Measurements from ENCODE around the gene MAP3K5.
"Not testable (repeated sequence)": the region's sequence is repeated elsewhere in the genome, so short reads cannot be mapped to it uniquely, and the experiment has no call there.

MAP3K5 gene

DNA sequence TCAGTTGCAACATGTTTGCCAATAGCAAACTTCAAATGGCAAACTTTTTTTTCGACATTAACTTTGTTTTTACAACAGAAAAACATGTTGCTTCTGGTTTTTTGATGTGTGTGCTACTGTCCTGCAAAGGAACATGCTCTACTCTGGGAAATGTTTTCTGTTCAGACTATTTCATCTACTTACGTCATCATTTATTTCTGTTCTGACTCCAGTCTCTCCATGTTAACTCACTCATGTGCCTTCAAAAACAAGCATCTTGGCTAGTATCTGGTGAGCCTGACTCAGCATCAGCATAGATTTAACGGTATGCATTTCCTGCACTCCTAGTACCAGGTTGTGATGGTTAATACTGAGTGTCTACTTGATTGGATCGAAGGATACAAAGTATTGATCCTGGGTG is 206.0 kb downstream of the MAP3K5 start:
- ATAC-seq: peak; percentile 85
- TF ChIP-seq SNAI2 (CRISPR knock-in tag; IDR thresholded peaks at IDR 0.05) (peak; percentile 48; the same call in 1 of the 2 replicates), OSR1 (CRISPR knock-in tag; IDR thresholded peaks at IDR 0.05) (no peak)

DNA sequence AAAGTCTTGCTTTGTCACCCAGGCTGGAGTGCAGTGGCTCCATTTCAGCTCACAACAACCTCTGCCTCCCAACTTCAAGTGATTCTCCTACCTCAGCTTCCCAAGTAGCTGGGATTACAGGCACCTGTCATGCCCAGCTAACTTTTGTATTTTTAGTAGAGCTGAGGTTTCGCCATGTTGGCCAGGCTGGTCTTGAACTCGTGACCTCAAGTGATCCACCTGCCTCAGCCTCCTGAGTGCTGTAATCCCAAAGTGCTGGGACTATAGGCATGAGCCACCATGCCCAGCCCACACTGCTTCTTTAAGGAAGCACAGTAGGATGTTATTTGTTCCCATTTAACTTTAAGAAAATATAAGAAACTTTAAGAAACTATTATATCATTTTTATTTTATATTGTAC is 206.8 kb downstream of the MAP3K5 start:
- not testable (repeated sequence) for ATAC-seq

DNA sequence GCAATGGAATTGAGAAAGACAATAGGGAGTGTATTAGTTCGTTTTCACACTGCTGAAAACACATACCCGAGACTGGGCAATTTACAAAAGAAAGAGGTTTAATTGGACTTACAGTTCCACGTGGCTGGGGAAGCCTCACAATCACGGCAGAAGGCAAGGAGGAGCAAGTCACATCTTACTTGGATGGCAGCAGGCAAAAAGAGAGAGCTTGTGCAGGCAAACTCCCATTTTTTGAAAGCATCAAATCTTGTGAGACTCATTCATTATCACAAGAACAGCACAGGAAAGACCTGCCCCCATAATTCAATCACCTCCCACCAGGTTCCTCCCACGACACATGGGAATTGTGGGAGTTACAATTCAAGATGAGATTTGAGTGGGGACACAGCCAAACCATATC is 208.0 kb downstream of the MAP3K5 start:
- ATAC-seq: not testable (repeated sequence)

DNA sequence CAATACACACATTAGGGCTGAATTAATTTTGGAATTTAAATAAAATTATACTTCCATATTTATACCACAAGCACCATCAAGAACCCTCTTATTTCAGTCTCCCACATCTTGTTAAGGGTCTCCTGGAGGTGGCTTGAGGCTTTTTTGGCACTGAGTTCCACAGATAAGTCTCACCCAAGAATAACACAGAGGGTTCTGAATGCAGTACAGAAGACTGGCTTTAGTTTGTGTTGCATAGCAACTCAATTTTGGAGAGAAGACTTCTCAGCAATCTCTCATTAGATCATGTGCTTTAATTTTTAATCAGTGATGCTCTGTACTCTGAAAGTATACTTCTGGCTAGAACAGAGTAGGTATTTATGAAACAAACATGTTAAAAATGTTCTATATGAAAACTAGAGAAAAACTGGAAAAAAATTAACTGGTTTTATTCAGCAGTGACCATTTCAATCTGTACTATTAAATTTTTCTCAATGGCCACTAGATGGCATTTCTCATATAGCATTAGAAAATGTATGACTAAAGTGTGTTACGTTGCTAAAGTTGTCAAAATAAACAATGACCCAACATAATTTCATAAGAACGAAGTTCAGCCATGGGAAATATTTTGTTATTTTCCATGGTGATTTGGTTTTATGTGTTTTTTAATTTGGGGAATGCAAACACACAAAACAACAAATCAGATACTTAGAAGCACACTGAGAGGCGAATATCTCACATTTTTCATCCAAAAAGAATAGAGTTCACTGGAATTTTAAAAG is 209.4 kb downstream of the MAP3K5 start:
- TF ChIP-seq, protein P1, sequence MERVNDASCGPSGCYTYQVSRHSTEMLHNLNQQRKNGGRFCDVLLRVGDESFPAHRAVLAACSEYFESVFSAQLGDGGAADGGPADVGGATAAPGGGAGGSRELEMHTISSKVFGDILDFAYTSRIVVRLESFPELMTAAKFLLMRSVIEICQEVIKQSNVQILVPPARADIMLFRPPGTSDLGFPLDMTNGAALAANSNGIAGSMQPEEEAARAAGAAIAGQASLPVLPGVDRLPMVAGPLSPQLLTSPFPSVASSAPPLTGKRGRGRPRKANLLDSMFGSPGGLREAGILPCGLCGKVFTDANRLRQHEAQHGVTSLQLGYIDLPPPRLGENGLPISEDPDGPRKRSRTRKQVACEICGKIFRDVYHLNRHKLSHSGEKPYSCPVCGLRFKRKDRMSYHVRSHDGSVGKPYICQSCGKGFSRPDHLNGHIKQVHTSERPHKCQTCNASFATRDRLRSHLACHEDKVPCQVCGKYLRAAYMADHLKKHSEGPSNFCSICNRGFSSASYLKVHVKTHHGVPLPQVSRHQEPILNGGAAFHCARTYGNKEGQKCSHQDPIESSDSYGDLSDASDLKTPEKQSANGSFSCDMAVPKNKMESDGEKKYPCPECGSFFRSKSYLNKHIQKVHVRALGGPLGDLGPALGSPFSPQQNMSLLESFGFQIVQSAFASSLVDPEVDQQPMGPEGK (CRISPR knock-in tag; IDR thresholded peaks at IDR 0.05; ENCODE audit: borderline replicate concordance): no peak
- TF ChIP-seq PPARA (CRISPR knock-in tag; IDR thresholded peaks at IDR 0.05; ENCODE audit: borderline replicate concordance) (no peak), CSDC2 (CRISPR knock-in tag; IDR thresholded peaks at IDR 0.05) (no peak), ZNF8 (CRISPR knock-in tag; IDR thresholded peaks at IDR 0.05) (no peak), ZNF565 (CRISPR knock-in tag; conservative IDR thresholded peaks at IDR 0.05; ENCODE audit: low read depth) (no peak), ESRRG (CRISPR knock-in tag; IDR thresholded peaks at IDR 0.05) (no peak), OSR1 (CRISPR knock-in tag; IDR thresholded peaks at IDR 0.05) (no peak)
- TF ChIP-seq, protein P2, sequence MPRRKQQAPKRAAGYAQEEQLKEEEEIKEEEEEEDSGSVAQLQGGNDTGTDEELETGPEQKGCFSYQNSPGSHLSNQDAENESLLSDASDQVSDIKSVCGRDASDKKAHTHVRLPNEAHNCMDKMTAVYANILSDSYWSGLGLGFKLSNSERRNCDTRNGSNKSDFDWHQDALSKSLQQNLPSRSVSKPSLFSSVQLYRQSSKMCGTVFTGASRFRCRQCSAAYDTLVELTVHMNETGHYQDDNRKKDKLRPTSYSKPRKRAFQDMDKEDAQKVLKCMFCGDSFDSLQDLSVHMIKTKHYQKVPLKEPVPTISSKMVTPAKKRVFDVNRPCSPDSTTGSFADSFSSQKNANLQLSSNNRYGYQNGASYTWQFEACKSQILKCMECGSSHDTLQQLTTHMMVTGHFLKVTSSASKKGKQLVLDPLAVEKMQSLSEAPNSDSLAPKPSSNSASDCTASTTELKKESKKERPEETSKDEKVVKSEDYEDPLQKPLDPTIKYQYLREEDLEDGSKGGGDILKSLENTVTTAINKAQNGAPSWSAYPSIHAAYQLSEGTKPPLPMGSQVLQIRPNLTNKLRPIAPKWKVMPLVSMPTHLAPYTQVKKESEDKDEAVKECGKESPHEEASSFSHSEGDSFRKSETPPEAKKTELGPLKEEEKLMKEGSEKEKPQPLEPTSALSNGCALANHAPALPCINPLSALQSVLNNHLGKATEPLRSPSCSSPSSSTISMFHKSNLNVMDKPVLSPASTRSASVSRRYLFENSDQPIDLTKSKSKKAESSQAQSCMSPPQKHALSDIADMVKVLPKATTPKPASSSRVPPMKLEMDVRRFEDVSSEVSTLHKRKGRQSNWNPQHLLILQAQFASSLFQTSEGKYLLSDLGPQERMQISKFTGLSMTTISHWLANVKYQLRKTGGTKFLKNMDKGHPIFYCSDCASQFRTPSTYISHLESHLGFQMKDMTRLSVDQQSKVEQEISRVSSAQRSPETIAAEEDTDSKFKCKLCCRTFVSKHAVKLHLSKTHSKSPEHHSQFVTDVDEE (CRISPR knock-in tag; IDR thresholded peaks at IDR 0.05): no peak
- TF ChIP-seq, protein P3, sequence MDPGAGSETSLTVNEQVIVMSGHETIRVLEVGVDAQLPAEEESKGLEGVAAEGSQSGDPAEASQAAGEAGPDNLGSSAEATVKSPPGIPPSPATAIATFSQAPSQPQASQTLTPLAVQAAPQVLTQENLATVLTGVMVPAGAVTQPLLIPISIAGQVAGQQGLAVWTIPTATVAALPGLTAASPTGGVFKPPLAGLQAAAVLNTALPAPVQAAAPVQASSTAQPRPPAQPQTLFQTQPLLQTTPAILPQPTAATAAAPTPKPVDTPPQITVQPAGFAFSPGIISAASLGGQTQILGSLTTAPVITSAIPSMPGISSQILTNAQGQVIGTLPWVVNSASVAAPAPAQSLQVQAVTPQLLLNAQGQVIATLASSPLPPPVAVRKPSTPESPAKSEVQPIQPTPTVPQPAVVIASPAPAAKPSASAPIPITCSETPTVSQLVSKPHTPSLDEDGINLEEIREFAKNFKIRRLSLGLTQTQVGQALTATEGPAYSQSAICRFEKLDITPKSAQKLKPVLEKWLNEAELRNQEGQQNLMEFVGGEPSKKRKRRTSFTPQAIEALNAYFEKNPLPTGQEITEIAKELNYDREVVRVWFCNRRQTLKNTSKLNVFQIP (CRISPR knock-in tag; IDR thresholded peaks at IDR 0.05; ENCODE audit: borderline replicate concordance, low read depth): no peak
- ATAC-seq: peak; percentile 87

DNA sequence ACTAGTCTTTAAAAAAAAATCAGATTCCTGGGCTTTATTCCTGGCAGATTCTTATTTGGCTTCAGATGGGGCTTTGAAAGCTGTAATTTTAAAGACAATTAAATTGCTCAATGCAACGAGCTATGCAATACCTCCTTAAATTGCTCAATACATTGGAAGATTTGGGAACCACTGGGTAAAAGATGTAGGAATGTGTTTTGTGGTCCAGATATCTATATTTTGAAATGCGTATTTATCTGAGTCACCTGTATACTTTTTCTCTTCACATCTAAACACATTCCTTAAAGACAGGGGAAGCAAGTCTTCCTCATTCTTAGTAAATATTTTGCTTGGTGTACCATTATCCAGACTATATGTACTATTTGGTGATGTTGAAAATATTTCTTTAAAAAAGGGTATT is 212.5 kb downstream of the MAP3K5 start:
- ATAC-seq: no peak
- TF ChIP-seq ZNF70 (CRISPR knock-in tag; IDR thresholded peaks at IDR 0.05) (no peak), ESRRG (CRISPR knock-in tag; IDR thresholded peaks at IDR 0.05) (no peak), ZNF565 (CRISPR knock-in tag; conservative IDR thresholded peaks at IDR 0.05; ENCODE audit: low read depth) (no peak), ZFP30 (CRISPR knock-in tag; IDR thresholded peaks at IDR 0.05) (no peak), GLIS3 (CRISPR knock-in tag; IDR thresholded peaks at IDR 0.05) (no peak), PPARA (CRISPR knock-in tag; IDR thresholded peaks at IDR 0.05; ENCODE audit: borderline replicate concordance) (no peak), TOX (CRISPR knock-in tag; IDR thresholded peaks at IDR 0.05; ENCODE audit: borderline replicate concordance) (no peak), ISL1 (CRISPR knock-in tag; IDR thresholded peaks at IDR 0.05) (no peak), ZFP3 (CRISPR knock-in tag; IDR thresholded peaks at IDR 0.05) (no peak), CSDC2 (CRISPR knock-in tag; IDR thresholded peaks at IDR 0.05) (no peak), SNAI2 (CRISPR knock-in tag; IDR thresholded peaks at IDR 0.05) (no peak), BACH2 (CRISPR knock-in tag; IDR thresholded peaks at IDR 0.05; ENCODE audit: borderline replicate concordance) (no peak), ZC3H10 (CRISPR knock-in tag; IDR thresholded peaks at IDR 0.05) (no peak), ZNF8 (CRISPR knock-in tag; IDR thresholded peaks at IDR 0.05) (no peak), TCF4 (CRISPR knock-in tag; IDR thresholded peaks at IDR 0.05; ENCODE audit: borderline replicate concordance) (no peak), ARNTL (CRISPR knock-in tag; IDR thresholded peaks at IDR 0.05; ENCODE audit: borderline replicate concordance, low read depth) (no peak), RARB (CRISPR knock-in tag; IDR thresholded peaks at IDR 0.05) (no peak)
- TF ChIP-seq, protein P4, sequence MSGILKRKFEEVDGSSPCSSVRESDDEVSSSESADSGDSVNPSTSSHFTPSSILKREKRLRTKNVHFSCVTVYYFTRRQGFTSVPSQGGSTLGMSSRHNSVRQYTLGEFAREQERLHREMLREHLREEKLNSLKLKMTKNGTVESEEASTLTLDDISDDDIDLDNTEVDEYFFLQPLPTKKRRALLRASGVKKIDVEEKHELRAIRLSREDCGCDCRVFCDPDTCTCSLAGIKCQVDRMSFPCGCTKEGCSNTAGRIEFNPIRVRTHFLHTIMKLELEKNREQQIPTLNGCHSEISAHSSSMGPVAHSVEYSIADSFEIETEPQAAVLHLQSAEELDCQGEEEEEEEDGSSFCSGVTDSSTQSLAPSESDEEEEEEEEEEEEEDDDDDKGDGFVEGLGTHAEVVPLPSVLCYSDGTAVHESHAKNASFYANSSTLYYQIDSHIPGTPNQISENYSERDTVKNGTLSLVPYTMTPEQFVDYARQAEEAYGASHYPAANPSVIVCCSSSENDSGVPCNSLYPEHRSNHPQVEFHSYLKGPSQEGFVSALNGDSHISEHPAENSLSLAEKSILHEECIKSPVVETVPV (CRISPR knock-in tag; IDR thresholded peaks at IDR 0.05): no peak
- TF ChIP-seq, protein P1 (CRISPR knock-in tag; IDR thresholded peaks at IDR 0.05; ENCODE audit: borderline replicate concordance): no peak
- TF ChIP-seq, protein P3 (CRISPR knock-in tag; IDR thresholded peaks at IDR 0.05; ENCODE audit: borderline replicate concordance, low read depth): no peak
